Activated CD8-positive, alpha-beta T cell treated with anti-CD3 and anti-CD28 coated beads for 36 hours (primary cell): ENCODE measurements around the gene RAB3GAP1. TPM values are rescaled to one million over a fixed set of nuclear protein-coding genes. Genes with fewer than 3 reads are reported as not detected.

Experiments used
- ATAC-seq: fragments of 200-7000 bp; cut with Tn5 transposase; one replicate; pipeline ENCODE4 v1.10.0; 2021; ENCODE audit warnings: mild to moderate bottlenecking, moderate library complexity
- CTCF ChIA-PET: fragments of 350-600 bp; sonication (Branson Sonifier 250); formaldehyde crosslinking; loops from one replicate; lab custom pipeline; 2021; ENCODE audit warnings: antibody characterized with exemption; lab: Charles Lee
- POLR2A ChIA-PET: fragments of 350-600 bp; sonication (Branson Sonifier 250); formaldehyde crosslinking; loops from one replicate; lab custom pipeline; 2021; ENCODE audit warnings: antibody characterized with exemption; lab: Charles Lee
- DNase-seq: peaks from one replicate; pipeline ENCODE4 v3.0.0-alpha.2; 2020
- H3K27ac Mint-ChIP-seq: one replicate; pipeline ENCODE4 v1.8.0; 2021; ENCODE audit warnings: mild to moderate bottlenecking, mixed read lengths
- H3K27me3 Mint-ChIP-seq: one replicate; pipeline ENCODE4 v1.8.0; 2021; ENCODE audit warnings: mixed read lengths
- H3K36me3 Mint-ChIP-seq: one replicate; pipeline ENCODE4 v1.8.0; 2021; ENCODE audit warnings: low read depth, mixed read lengths
- H3K4me1 Mint-ChIP-seq: one replicate; pipeline ENCODE4 v1.8.0; 2021; ENCODE audit warnings: low read depth, mixed read lengths
- H3K4me3 Mint-ChIP-seq: one replicate; pipeline ENCODE4 v1.8.0; 2021; ENCODE audit warnings: mild to moderate bottlenecking, moderate library complexity, mixed read lengths
- H3K9me3 Mint-ChIP-seq: one replicate; pipeline ENCODE4 v1.8.0; 2021; ENCODE audit warnings: mixed read lengths
- CTCF ChIP-seq: fragments of 200-600 bp; IDR thresholded peaks from one replicate; pipeline ENCODE4 v1.8.0; 2022; ENCODE audit warnings: antibody characterized with exemption, mild to moderate bottlenecking
- intact Hi-C: fragments of 100-400 bp; cut with micrococcal nuclease; formaldehyde crosslinking; loops from one replicate; pipeline ENCODE4 v1.10.0; 2022
- total RNA-seq, 2 experiments: library from RNA; stranded (reverse); gene quantifications; one replicate each; pipeline ENCODE4 v1.2.3, GENCODE V29; 2021

Gene RAB3GAP1
- total RNA-seq, 2 experiments from 2014 or later = 24.7 to 25.6 TPM

GRCh38 chr2:135190799-135191198 lies 138.7 kb downstream of the RAB3GAP1 start:
- TF ChIP-seq CTCF = no peak
- H3K4me1 Mint-ChIP-seq = no peaks in the 10 kb centered on the region
- POLR2A ChIA-PET = no interaction called here
- intact Hi-C loops = no loop called here
- CTCF ChIA-PET = no interaction called here
- no peaks in the 10 kb centered on the region for H3K27me3 Mint-ChIP-seq
- ATAC-seq (no peak), DNase-seq (no peak)
- peaks cover 10% of the 10 kb centered on the region for H3K36me3 Mint-ChIP-seq
- H3K4me3 Mint-ChIP-seq = no peak overlapping the region
- no peak overlapping the region for H3K27ac Mint-ChIP-seq
- H3K9me3 Mint-ChIP-seq = peaks cover 18% of the 10 kb centered on the region

DNA sequence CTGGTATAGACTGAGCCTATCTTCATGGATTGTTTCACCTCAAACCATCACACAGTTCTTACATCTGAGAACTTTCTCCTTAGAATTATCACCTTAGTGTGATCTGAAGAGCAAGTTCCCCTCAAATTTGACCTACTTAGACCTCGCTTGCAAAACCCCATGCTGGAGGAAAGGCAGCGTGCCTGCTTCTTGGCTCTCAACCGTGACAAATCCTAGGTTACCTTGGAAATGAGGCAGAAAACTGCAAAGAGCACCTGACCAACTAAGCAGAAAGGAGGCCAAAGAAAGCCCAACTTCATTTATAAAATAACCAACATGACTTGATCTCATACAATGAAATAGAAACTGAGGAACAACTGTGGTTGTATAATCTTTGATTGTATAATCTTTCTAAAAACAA lies 146.4 kb downstream of the RAB3GAP1 start:
- ATAC-seq = no peak
- no peaks in the 10 kb centered on the region for H3K27me3 Mint-ChIP-seq
- H3K27ac Mint-ChIP-seq = no peak overlapping the region
- DNase-seq = no peak
- peaks cover 2% of the 10 kb centered on the region for H3K36me3 Mint-ChIP-seq
- ChIA-PET CTCF (interaction anchor here (1.2 kb wide), 1 partner anchor 10 kb away, joined by 4 read pairs; no protein-coding TSS in a partner anchor), POLR2A (interaction anchor here (0.9 kb wide), 1 partner anchor 248 kb away, joined by 3 read pairs; no protein-coding TSS in a partner anchor)
- peaks cover 4% of the 10 kb centered on the region for H3K9me3 Mint-ChIP-seq
- no peaks in the 10 kb centered on the region for H3K4me1 Mint-ChIP-seq
- intact Hi-C loops = no loop called here
- no peak for TF ChIP-seq CTCF
- H3K4me3 Mint-ChIP-seq = no peak overlapping the region

GRCh38 chr2:135202751-135203150 lies 150.7 kb downstream of the RAB3GAP1 start:
- CTCF ChIA-PET = no interaction called here
- DNase-seq (no peak), ATAC-seq (no peak)
- TF ChIP-seq CTCF = no peak
- intact Hi-C loops = no loop called here
- H3K4me3 Mint-ChIP-seq = no peak overlapping the region
- H3K9me3 Mint-ChIP-seq = no peaks in the 10 kb centered on the region
- H3K36me3 Mint-ChIP-seq = peaks cover 2% of the 10 kb centered on the region
- H3K27me3 Mint-ChIP-seq = no peaks in the 10 kb centered on the region
- H3K4me1 Mint-ChIP-seq = no peaks in the 10 kb centered on the region
- no peak overlapping the region for H3K27ac Mint-ChIP-seq
- POLR2A ChIA-PET = no interaction called here

- no peaks in the 10 kb centered on the region for H3K9me3 Mint-ChIP-seq
- no peak overlapping the region for H3K27ac Mint-ChIP-seq
- no peaks in the 10 kb centered on the region for H3K4me1 Mint-ChIP-seq
- no peak for DNase-seq
- H3K4me3 Mint-ChIP-seq = no peak overlapping the region
- POLR2A ChIA-PET = no interaction called here
- CTCF ChIA-PET = no interaction called here
- H3K36me3 Mint-ChIP-seq = peaks cover 2% of the 10 kb centered on the region
- no peak for TF ChIP-seq CTCF
- intact Hi-C loops = no loop called here
- no peaks in the 10 kb centered on the region for H3K27me3 Mint-ChIP-seq
- no peak for ATAC-seq
Measured at GRCh38 chr2:135203944-135204343, 151.9 kb downstream of the RAB3GAP1 start.

DNA sequence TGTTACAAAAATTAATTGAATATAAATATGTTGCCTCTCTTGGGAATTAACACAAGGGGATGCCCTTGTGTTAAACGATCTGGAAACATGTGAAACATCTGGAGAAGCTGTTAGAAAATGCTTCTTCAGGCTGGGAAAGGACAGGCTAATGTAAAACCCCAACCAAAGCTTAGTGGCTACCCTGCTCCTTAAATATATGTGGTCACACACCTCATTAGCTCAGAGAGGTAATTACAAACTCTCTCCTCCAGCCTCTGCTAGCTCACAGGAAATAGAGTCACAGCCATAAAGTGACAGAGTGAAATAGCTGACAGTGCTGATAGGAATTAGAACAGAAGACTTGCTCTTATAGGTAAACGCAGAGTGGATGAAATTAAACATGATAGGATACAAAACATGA lies 155.9 kb downstream of the RAB3GAP1 start:
- CTCF ChIA-PET = interaction anchor here (1.2 to 1.8 kb wide), 3 partner anchors 10 to 204 kb away, joined by 3 to 5 read pairs (median 4); no protein-coding TSS in a partner anchor

More for the DNA sequence above, 155.9 kb downstream of the RAB3GAP1 start:
- H3K9me3 Mint-ChIP-seq = no peaks in the 10 kb centered on the region
- no peaks in the 10 kb centered on the region for H3K36me3 Mint-ChIP-seq
- TF ChIP-seq CTCF = no peak
- ATAC-seq (no peak), DNase-seq (no peak)
- no peak overlapping the region for H3K4me3 Mint-ChIP-seq
- POLR2A ChIA-PET = no interaction called here
- H3K27me3 Mint-ChIP-seq = no peaks in the 10 kb centered on the region
- intact Hi-C loops = no loop called here
- H3K4me1 Mint-ChIP-seq = no peaks in the 10 kb centered on the region
- no peak overlapping the region for H3K27ac Mint-ChIP-seq
